SU-DHL-6 (cell line): ENCODE measurements around the gene MLYCD.

Experiments used
- H2AFZ ChIP-seq: fragments of 200-600 bp; sonication (generic); 2 replicates; pipeline ENCODE4 v1.6.1; 2014; ENCODE audit warnings: low read depth, mild to moderate bottlenecking, moderate library complexity, mixed read lengths, antibody characterized with exemption, low read length; ENCODE audit not compliant: severe bottlenecking
- H3F3A ChIP-seq: fragments of 200-600 bp; shearing (Covaris generic); 2 replicates; pipeline ENCODE4 v1.6.0; 2016; ENCODE audit warnings: antibody characterized with exemption, mild to moderate bottlenecking; ENCODE audit not compliant: insufficient read depth
- H3K27ac ChIP-seq: fragments of 200-600 bp; sonication (generic); 2 replicates; pipeline ENCODE4 v1.5.1; 2016; ENCODE audit warnings: low read depth, mild to moderate bottlenecking, low read length, moderate library complexity, mixed read lengths
- H3K27me3 ChIP-seq: fragments of 200-600 bp; sonication (generic), shearing (Covaris generic); 2 replicates; pipeline ENCODE4 v1.6.0; 2014; ENCODE audit warnings: mild to moderate bottlenecking, low read length
- H3K36me3 ChIP-seq: fragments of 200-600 bp; sonication (generic); 2 replicates; pipeline ENCODE4 v1.6.1; 2014; ENCODE audit warnings: mild to moderate bottlenecking, low read length, mixed read lengths
- H3K4me2 ChIP-seq: fragments of 300-600, 200-600 bp; shearing (Covaris generic), sonication (generic); 2 replicates; pipeline ENCODE4 v1.6.0; 2014; ENCODE audit warnings: low read length, low read depth, mild to moderate bottlenecking; ENCODE audit not compliant: poor library complexity, severe bottlenecking
- H3K4me3 ChIP-seq: fragments of 200-600 bp; sonication (generic); 2 replicates; pipeline ENCODE4 v1.5.1; 2014; ENCODE audit warnings: antibody characterized with exemption, low read length, mild to moderate bottlenecking, mixed read lengths; ENCODE audit not compliant: insufficient read depth, poor library complexity, severe bottlenecking
- H3K79me2 ChIP-seq: fragments of 200-600 bp; sonication (generic); 2 replicates; pipeline ENCODE4 v1.6.1; 2014; ENCODE audit warnings: mild to moderate bottlenecking, low read length, moderate library complexity; ENCODE audit not compliant: insufficient read depth
- H3K9ac ChIP-seq: fragments of 200-600 bp; sonication (generic); 2 replicates; pipeline ENCODE4 v1.7.0; 2014; ENCODE audit warnings: mild to moderate bottlenecking, low read length
- H3K9me2 ChIP-seq: fragments of 200-600 bp; sonication (generic); replicated peaks from 2 replicates; pipeline ENCODE4 v1.6.1; 2014; ENCODE audit warnings: low read length; ENCODE audit not compliant: insufficient read depth
- H3K9me3 ChIP-seq: fragments of 200-600 bp; sonication (generic); 2 replicates; pipeline ENCODE4 v1.6.1; 2014; ENCODE audit warnings: low read length, mixed read lengths; ENCODE audit not compliant: insufficient read depth
- H4K20me1 ChIP-seq: fragments of 200-600 bp; sonication (generic); 2 replicates; pipeline ENCODE4 v1.6.1; 2014; ENCODE audit warnings: low read depth, mild to moderate bottlenecking, antibody characterized with exemption, low read length, moderate library complexity, mixed read lengths
- CTCF ChIP-seq: fragments of 200-600 bp; sonication (generic); IDR thresholded peaks from one replicate; pipeline ENCODE4 v1.5.1; 2017; ENCODE audit warnings: antibody characterized with exemption, mild to moderate bottlenecking, low read length, moderate library complexity; ENCODE audit not compliant: insufficient read depth, poor library complexity, severe bottlenecking
- EZH2phosphoT487 ChIP-seq: fragments of 200-600 bp; sonication (generic), shearing (Covaris generic); conservative IDR thresholded peaks from 2 replicates; pipeline ENCODE4 v1.6.1; 2018; ENCODE audit warnings: mild to moderate bottlenecking, antibody characterized with exemption, low read length, moderate library complexity, mixed read lengths

Gene MLYCD

GRCh38 chr16:83898463-83899271, at the start of gene MLYCD:
Gene MLYCD, plus strand, starts transcription at chr16:83899115. Its CDS starts 30 bp downstream, at chr16:83899145.
- Histone ChIP-seq H3K9ac (peak within 1 kb of the TSS; percentile 48), H3K36me3 (no peaks in the 10 kb centered on the region), H4K20me1 (no peaks in the 10 kb centered on the region), H3K27me3 (no peaks in the 10 kb centered on the region), H3K9me3 (no peaks in the 10 kb centered on the region), H3K4me2 (peak within 1 kb of the TSS; percentile 58), H3K9me2 (no peaks in the 10 kb centered on the region), H2AFZ (peak within 1 kb of the TSS; percentile 89), H3K79me2 (no peaks in the 10 kb centered on the region), H3K27ac (no peak within 1 kb of the TSS), H3K4me3 (peak within 1 kb of the TSS; percentile 51), H3F3A (no peaks in the 10 kb centered on the region)
- TF ChIP-seq CTCF (no peak), EZH2phosphoT487 (no peak)

GRCh38 chr16:83849421-83849820, 49.5 kb upstream of the MLYCD start:
- TF ChIP-seq EZH2phosphoT487 (no peak), CTCF (no peak)
- Histone ChIP-seq H3K9me2 (no peaks in the 10 kb centered on the region), H2AFZ (no peak overlapping the region), H3K4me3 (no peak overlapping the region), H3K9me3 (no peaks in the 10 kb centered on the region), H4K20me1 (no peaks in the 10 kb centered on the region), H3K36me3 (no peaks in the 10 kb centered on the region), H3K27me3 (no peaks in the 10 kb centered on the region), H3K4me2 (no peak overlapping the region), H3K79me2 (no peaks in the 10 kb centered on the region), H3F3A (no peaks in the 10 kb centered on the region), H3K9ac (no peak overlapping the region), H3K27ac (no peak overlapping the region)

- Histone ChIP-seq H2AFZ (no peak overlapping the region), H3K4me2 (no peak overlapping the region), H3K79me2 (no peaks in the 10 kb centered on the region), H3F3A (no peaks in the 10 kb centered on the region), H3K27ac (no peak overlapping the region), H3K27me3 (no peaks in the 10 kb centered on the region), H3K9me3 (no peaks in the 10 kb centered on the region), H3K9ac (no peak overlapping the region), H3K9me2 (no peaks in the 10 kb centered on the region), H3K4me3 (no peak overlapping the region), H4K20me1 (no peaks in the 10 kb centered on the region), H3K36me3 (no peaks in the 10 kb centered on the region)
- TF ChIP-seq CTCF, result no peak
- TF ChIP-seq EZH2phosphoT487, result no peak
Measured at GRCh38 chr16:83850947-83851346, 48.0 kb upstream of the MLYCD start.
